Fibroblast of lung (primary cell): Measurements from ENCODE around the gene LY6G6F.

Experiments
- CTCF ChIP-seq, 2 donors: IDR thresholded peaks in 1 of 2; conservative IDR thresholded peaks in 1 of 2; 1 replicate in 1 of 2; 2 replicates in 1 of 2; pipeline ENCODE4 v1.5.1; 2011 to 2012; ENCODE audit warnings: low read length in 2 of 2, control low read depth in 1 of 2, inconsistent platforms in 1 of 2, low read depth in 1 of 2, mild to moderate bottlenecking in 1 of 2
- EZH2 ChIP-seq: IDR thresholded peaks from 2 replicates; pipeline ENCODE4 v1.5.1; 2012; ENCODE audit warnings: low read length, control low read depth, mild to moderate bottlenecking; ENCODE audit errors: missing control alignments

- no peak for TF ChIP-seq CTCF (conservative IDR thresholded peaks at IDR 0.05 in 1 of 2, IDR thresholded peaks at IDR 0.05 in 1 of 2; ENCODE audit: low read depth in 1 of 2, low read length in 2 of 2)
- no peak for TF ChIP-seq EZH2
Measured at GRCh38 chr6:31723980-31724691, 17.5 kb downstream of the LY6G6F start.
